Left lung (tissue), 10 donors: Measurements from ENCODE around the gene UNC45B. TPM values are rescaled to one million over a fixed set of nuclear protein-coding genes. Genes with fewer than 3 reads are reported as not detected.
"Not testable (repeated sequence)": the region's sequence is repeated elsewhere in the genome, so short reads cannot be mapped to it uniquely, and the experiment has no call there.

ENCODE experiments used
- ATAC-seq: fragments of 200-7000 bp; cut with Tn5 transposase; one replicate; pipeline ENCODE4 v1.9.1; 2020; ENCODE audit warnings: moderate library complexity
- DNase-seq, 4 donors: peaks; one replicate each; pipeline ENCODE4 v3.0.0-alpha.2; 2013 to 2020
- H3K27ac ChIP-seq, 2 donors: fragments of 200-600 bp; sonication (generic) in 1 of 2; one replicate each; pipeline versions ENCODE4 v1.5.0 to v1.8.0; 2020 to 2021
- H3K27me3 ChIP-seq, 2 donors: fragments of 200-600 bp; sonication (generic) in 1 of 2; one replicate each; pipeline versions ENCODE4 v1.5.0 to v1.8.0; 2020 to 2021
- H3K36me3 ChIP-seq, 2 donors: fragments of 200-600 bp; sonication (generic) in 1 of 2; one replicate each; pipeline versions ENCODE4 v1.5.0 to v1.8.0; 2020 to 2021
- H3K4me1 ChIP-seq, 2 donors: fragments of 200-600 bp; one replicate each; pipeline ENCODE4 v1.8.0; 2021
- H3K4me3 ChIP-seq, 2 donors: fragments of 200-600 bp; sonication (generic) in 1 of 2; one replicate each; pipeline versions ENCODE4 v1.5.0 to v1.8.0; 2020 to 2021; ENCODE audit warnings: mild to moderate bottlenecking in 1 of 2
- H3K9me3 ChIP-seq, 2 donors: fragments of 200-600 bp; sonication (generic) in 1 of 2; one replicate each; pipeline versions ENCODE4 v1.5.0 to v1.8.0; 2020 to 2021
- intact Hi-C, 2 donors: fragments of 100-400 bp; cut with DNase I; formaldehyde crosslinking; loops; one replicate each; pipeline versions ENCODE4 v1.11.2 to v1.14.2; 2022
- polyA plus RNA-seq, 6 donors: library from polyadenylated mRNA; unstranded; fragments of 120-200 nt; gene quantifications; one replicate each; pipeline ENCODE4 v1.2.1, GENCODE V29; 2013; ENCODE audit not compliant: insufficient read length in 6 of 6
- total RNA-seq, 2 donors: library from RNA; stranded (reverse); fragmentation: NEBNext Ultra II Directional; extraction: Animal tissue kit (Norgen Biotek cat#: 25700); gene quantifications; one replicate each; pipeline ENCODE4 v1.2.1, GENCODE V29; 2021
- TF ChIP-seq, protein P1 (sequence below), 2 donors: fragments of 200-600 bp; sonication (generic) in 1 of 2; IDR thresholded peaks; one replicate each; pipeline versions ENCODE4 v1.5.0 to v1.8.0; 2021; ENCODE audit warnings: antibody characterized with exemption in 2 of 2
- donor health status: DM: no; HTN: yes; CAD: no.
- donor health status: DM: no; HTN: no; CAD: no.

The UNC45B gene
- total and polyA plus RNA-seq, 8 donors, result 0.20 to 0.65 (median 0.39) TPM

DNA sequence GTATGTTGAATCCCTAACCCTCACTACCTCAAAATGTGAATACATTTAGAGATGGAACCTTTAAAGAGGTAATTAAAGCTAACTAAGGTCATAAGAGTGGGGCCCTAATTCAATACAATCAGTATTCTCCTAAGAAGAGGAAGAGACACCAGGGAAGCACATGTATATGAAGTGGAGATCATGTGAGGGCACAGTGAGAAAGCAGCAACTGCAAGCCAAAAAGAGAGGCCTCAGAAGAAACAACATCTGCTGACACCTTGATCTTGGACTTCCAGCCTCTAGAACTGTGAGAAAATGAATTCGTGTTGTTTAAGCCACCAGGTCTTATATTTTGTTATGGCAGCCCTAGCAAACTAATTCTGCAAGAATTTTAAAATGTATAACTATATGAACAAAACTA lies 82.0 kb downstream of the UNC45B start:
- no peak overlapping the region for H3K27ac ChIP-seq
- no peaks in the 10 kb centered on the region for H3K36me3 ChIP-seq
- H3K27me3 ChIP-seq, result no peaks in the 10 kb centered on the region
- H3K4me1 ChIP-seq, result no peaks in the 10 kb centered on the region
- no peaks in the 10 kb centered on the region for H3K9me3 ChIP-seq
- ATAC-seq, result no peak
- H3K4me3 ChIP-seq, result no peak overlapping the region
- TF ChIP-seq, protein P1, sequence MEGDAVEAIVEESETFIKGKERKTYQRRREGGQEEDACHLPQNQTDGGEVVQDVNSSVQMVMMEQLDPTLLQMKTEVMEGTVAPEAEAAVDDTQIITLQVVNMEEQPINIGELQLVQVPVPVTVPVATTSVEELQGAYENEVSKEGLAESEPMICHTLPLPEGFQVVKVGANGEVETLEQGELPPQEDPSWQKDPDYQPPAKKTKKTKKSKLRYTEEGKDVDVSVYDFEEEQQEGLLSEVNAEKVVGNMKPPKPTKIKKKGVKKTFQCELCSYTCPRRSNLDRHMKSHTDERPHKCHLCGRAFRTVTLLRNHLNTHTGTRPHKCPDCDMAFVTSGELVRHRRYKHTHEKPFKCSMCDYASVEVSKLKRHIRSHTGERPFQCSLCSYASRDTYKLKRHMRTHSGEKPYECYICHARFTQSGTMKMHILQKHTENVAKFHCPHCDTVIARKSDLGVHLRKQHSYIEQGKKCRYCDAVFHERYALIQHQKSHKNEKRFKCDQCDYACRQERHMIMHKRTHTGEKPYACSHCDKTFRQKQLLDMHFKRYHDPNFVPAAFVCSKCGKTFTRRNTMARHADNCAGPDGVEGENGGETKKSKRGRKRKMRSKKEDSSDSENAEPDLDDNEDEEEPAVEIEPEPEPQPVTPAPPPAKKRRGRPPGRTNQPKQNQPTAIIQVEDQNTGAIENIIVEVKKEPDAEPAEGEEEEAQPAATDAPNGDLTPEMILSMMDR (IDR thresholded peaks at IDR 0.05), result no peak
- no peak for DNase-seq
- intact Hi-C loops, result no loop called here

DNA sequence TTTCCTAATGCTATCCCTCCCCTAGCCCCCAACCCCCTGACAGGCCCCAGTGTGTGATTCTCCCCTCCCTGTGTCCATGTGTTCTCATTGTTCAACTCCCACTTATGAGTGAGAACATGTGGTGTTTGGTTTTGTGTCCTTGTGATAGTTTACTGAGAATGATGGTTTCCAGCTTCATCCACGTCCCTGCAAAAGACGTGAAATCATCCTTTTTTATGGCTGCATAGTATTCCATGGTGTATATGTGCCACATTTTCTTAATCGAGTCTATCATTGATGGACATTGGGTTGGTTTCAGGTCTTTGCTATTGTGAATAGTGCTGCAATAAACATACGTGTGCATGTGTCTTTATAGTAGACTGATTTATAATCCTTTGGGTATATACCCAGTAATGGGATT lies 86.7 kb downstream of the UNC45B start:
- H3K4me1 ChIP-seq, H3K27ac ChIP-seq, ATAC-seq, H3K27me3 ChIP-seq, H3K36me3 ChIP-seq, H3K4me3 ChIP-seq, DNase-seq, intact Hi-C loops, H3K9me3 ChIP-seq: not testable (repeated sequence)

DNA sequence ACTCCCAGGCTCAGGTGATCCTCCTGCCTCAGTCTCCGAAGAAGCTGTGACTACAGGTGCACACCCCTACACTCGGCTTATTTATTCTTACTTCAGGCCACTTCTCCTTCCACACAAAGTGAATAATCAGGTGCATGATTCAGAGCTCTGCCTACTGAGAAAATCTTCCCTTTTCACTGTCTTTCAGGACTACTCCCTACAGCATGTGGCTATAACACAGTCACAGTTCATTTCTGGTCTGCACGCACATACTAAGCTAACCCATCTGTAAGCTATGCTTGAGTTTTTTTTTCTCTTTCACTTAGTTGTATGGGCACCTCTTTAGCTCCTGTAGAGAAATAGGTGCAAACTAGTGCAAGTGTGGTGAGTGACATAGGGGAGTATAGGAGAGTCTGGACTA lies 87.7 kb downstream of the UNC45B start:
- H3K27me3 ChIP-seq, result no peaks in the 10 kb centered on the region
- no peak for DNase-seq
- no peak overlapping the region for H3K27ac ChIP-seq
- no peaks in the 10 kb centered on the region for H3K36me3 ChIP-seq
- no peaks in the 10 kb centered on the region for H3K9me3 ChIP-seq
- H3K4me1 ChIP-seq, result peaks cover 0 to 8% of the 10 kb centered on the region in 2 donors
- no peak for ATAC-seq
- intact Hi-C loops, result no loop called here
- H3K4me3 ChIP-seq, result no peak overlapping the region
- TF ChIP-seq, protein P1 (IDR thresholded peaks at IDR 0.05), result no peak

DNA sequence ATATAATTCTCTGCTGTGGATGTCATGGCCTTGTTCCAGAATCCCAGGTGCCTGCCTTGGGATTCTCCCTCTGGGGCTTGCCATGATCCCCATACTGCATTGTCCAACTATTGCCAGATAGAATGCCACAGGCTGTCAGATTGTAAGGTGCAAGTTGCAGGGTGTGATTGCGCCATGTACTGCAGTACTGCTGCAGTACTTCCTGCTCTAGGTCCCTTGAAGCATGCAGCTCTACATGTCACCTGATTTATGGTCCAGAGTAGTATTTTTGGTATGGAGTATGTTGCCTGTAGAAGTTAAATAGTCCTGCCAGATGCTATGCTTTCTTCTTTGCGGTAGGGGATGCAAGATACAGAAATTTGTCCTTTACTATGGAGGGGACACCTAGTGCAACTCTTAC lies 88.3 kb downstream of the UNC45B start:
- DNase-seq (no peak), ATAC-seq (no peak)
- Histone ChIP-seq H3K36me3 (no peaks in the 10 kb centered on the region), H3K4me3 (no peak overlapping the region), H3K27me3 (no peaks in the 10 kb centered on the region), H3K4me1 (peaks cover 0 to 8% of the 10 kb centered on the region in 2 donors), H3K27ac (no peak overlapping the region), H3K9me3 (no peaks in the 10 kb centered on the region)
- intact Hi-C loops, result no loop called here
- TF ChIP-seq, protein P1 (IDR thresholded peaks at IDR 0.05), result no peak

DNA sequence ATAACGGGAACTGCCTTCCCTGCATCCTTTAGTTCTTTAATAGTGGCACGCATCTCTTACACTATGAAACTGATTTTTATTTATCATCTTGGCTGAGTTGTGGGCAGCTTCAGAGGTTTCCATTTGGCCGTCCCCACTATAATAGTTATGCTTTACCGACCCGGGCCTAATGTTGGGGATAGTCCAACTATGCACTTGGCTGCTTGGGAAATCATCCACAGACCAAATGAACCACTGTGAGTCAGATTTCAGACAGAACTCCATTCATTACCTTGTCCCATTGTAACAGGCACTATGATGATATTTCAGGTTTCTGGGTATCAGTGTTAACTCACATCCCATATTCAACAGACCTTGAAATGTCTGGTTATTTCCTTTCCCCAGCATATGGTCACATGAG lies 89.2 kb downstream of the UNC45B start:
- Histone ChIP-seq H3K4me3 (no peak overlapping the region), H3K9me3 (no peaks in the 10 kb centered on the region), H3K36me3 (no peaks in the 10 kb centered on the region), H3K4me1 (peaks cover 4 to 17% of the 10 kb centered on the region in 2 donors), H3K27ac (no peak overlapping the region), H3K27me3 (no peaks in the 10 kb centered on the region)
- TF ChIP-seq, protein P1 (IDR thresholded peaks at IDR 0.05), result no peak
- intact Hi-C loops, result no loop called here
- no peak for ATAC-seq
- DNase-seq, result no peak

DNA sequence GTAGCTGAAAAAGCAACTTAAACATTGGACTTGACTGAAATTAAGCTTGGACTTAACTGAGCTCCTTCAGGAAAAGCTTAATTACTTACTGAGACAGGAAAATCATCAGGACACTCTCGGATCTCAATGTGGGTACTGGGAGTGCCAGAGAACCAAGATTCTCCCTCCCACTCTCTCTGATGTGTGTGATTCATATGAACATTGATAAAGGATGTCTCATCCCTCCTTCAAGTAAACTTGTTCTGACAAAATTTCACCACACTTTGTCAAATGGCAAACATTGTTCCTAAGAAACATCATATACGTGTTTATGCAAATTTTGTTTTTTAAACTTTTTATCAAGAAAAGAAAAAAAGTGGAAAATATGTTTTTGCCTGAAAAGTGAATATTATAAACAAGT lies 91.2 kb downstream of the UNC45B start:
- Histone ChIP-seq H3K9me3 (no peaks in the 10 kb centered on the region), H3K27ac (no peak overlapping the region), H3K4me3 (no peak overlapping the region), H3K27me3 (no peaks in the 10 kb centered on the region), H3K4me1 (peaks cover 6 to 21% of the 10 kb centered on the region in 2 donors), H3K36me3 (no peaks in the 10 kb centered on the region)
- ATAC-seq, result no peak
- intact Hi-C loops, result no loop called here
- TF ChIP-seq, protein P1 (IDR thresholded peaks at IDR 0.05), result no peak
- no peak for DNase-seq
